Heart left ventricle (tissue), 13 donors: ENCODE measurements around the gene MYL7.

ENCODE experiments used
- POLR2A ChIP-seq, 2 donors: fragments of 450-650 bp; IDR thresholded peaks; one replicate each; pipeline ENCODE4 v1.6.1; 2017; ENCODE audit warnings: antibody characterized with exemption in 2 of 2, mild to moderate bottlenecking in 2 of 2, moderate library complexity in 2 of 2
- TF ChIP-seq, protein P1 (sequence below), 12 donors: fragments of 200-600 bp; sonication (generic) in 4 of 12; IDR thresholded peaks; one replicate each; pipeline versions ENCODE4 v1.5.0 to v1.8.0; 2018 to 2022; ENCODE audit warnings: antibody characterized with exemption in 12 of 12, mild to moderate bottlenecking in 5 of 12
- donor health status: ischemic (EF 13 %, LVEDD 7.1; RV severe dilation, severe dysfunction).
- donor health status: DM: no; HTN: yes; CAD: no.
- donor health status: DM: no; HTN: no; CAD: no.
- donor health status: ischemic (EF 25% LVEDD 6.9; RV normal size, moderate dysfunction).
- donor health status: ischemic (EF 25% LVEDD 5.7; RV mildly dilated, moderate dysfunction).
- donor health status: ischemic (EF 35%, LVEDD 5.7; RV mildly dilated, moderate dysfunction).
- donor health status: nonischemic (EF 11% LVEDD 7.7; RV severe dilation, severe dysfunction).
- donor health status: DM: yes; HTN: yes; CAD: no.
- donor health status: PGD.
- donor health status: ischemic (EF 29% LVEDD 5.4; RV normal size, mild dysfunction).
- donor health status: nonischemic (EF 23%, LVEDD 6.1; RV moderate dilation, normal function).

DNA sequence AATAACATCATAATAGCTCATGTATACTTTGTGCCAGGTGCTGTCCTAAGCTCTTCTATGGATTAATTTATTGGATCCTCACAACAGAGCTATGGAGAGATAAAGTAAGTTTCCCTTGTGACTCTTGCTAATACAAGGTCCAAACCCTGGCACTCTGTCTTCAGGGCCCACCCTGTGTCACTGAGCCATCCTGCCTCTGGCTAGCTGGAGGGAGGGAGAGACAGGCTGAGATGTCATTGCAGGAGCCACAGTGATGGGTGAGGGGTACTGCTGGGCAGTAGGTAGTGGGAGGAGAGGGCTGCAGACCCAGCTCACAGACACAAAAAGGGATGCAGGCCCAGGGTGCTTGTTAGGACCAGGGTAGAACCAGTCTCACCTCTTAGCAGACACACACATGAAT is 31.2 kb upstream of the MYL7 start:
- TF ChIP-seq, protein P1, sequence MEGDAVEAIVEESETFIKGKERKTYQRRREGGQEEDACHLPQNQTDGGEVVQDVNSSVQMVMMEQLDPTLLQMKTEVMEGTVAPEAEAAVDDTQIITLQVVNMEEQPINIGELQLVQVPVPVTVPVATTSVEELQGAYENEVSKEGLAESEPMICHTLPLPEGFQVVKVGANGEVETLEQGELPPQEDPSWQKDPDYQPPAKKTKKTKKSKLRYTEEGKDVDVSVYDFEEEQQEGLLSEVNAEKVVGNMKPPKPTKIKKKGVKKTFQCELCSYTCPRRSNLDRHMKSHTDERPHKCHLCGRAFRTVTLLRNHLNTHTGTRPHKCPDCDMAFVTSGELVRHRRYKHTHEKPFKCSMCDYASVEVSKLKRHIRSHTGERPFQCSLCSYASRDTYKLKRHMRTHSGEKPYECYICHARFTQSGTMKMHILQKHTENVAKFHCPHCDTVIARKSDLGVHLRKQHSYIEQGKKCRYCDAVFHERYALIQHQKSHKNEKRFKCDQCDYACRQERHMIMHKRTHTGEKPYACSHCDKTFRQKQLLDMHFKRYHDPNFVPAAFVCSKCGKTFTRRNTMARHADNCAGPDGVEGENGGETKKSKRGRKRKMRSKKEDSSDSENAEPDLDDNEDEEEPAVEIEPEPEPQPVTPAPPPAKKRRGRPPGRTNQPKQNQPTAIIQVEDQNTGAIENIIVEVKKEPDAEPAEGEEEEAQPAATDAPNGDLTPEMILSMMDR (IDR thresholded peaks at IDR 0.05): no peak
- TF ChIP-seq POLR2A (IDR thresholded peaks at IDR 0.05): no peak
